Measurements from ENCODE around the gene UPF3B. TPM values are rescaled to one million over a fixed set of nuclear protein-coding genes. Genes with fewer than 3 reads are reported as not detected.

Gene UPF3B
- total and polyA plus RNA-seq, 2 donors (not counting 3 experiments of a cell fraction or from before 2014, with no cell fraction given), result 3.7 to 11.9 TPM

GRCh38 chrX:119880076-119880475 is 27.3 kb upstream of the UPF3B start:
- Histone ChIP-seq H3K27ac (ENCODE audit: insufficient read depth, low read depth, low read length) (no peak overlapping the region), H3K9me3 (replicated peaks; ENCODE audit: control insufficient read depth, insufficient read depth, low read length) (no peaks in the 10 kb centered on the region), H3K9ac (replicated peaks; ENCODE audit: extremely low read depth, insufficient read depth, low read length) (no peak overlapping the region), H2AFZ (ENCODE audit: low read depth, low read length) (no peak overlapping the region), H4K20me1 (replicated peaks; ENCODE audit: control insufficient read depth, extremely low read depth, insufficient read depth, low read length) (no peaks in the 10 kb centered on the region), H3K4me2 (ENCODE audit: insufficient read depth, low read length) (no peak overlapping the region), H3K9me1 (replicated peaks; ENCODE audit: control insufficient read depth, extremely low read depth, insufficient read depth, low read length) (no peaks in the 10 kb centered on the region), H3K27me3 (ENCODE audit: control insufficient read depth in 2 of 2, insufficient read depth in 2 of 2, low read length in 2 of 2) (no peaks in the 10 kb centered on the region), H3K4me1 (ENCODE audit: control insufficient read depth, extremely low read depth, insufficient read depth, low read length) (no peaks in the 10 kb centered on the region), H3K79me2 (ENCODE audit: control insufficient read depth, insufficient read depth, low read length) (no peaks in the 10 kb centered on the region), H3K4me3 (replicated peaks in 1 of 3; ENCODE audit: insufficient read depth in 1 of 3, low read depth in 1 of 3, low read length in 3 of 3) (no peak overlapping the region), H3K36me3 (ENCODE audit: control insufficient read depth in 2 of 2, extremely low read depth in 1 of 2, insufficient read depth in 2 of 2, low read length in 2 of 2) (no peaks in the 10 kb centered on the region)
- ChIA-PET POLR2A (no interaction called here), CTCF (interaction anchor here (0.6 to 1.0 kb wide), 5 partner anchors 27 to 306 kb away, joined by 3 to 4 read pairs (median 3); partner anchors contain the start of gene UPF3B)
- dilution Hi-C loops (cut with MboI; ENCODE audit: extremely low pct_ligation_motif_present, low sequenced_read_pairs), result no loop called here
- no TSS peak for BruUV-seq (replicated peaks)
- TF ChIP-seq POLR2A (IDR thresholded peaks at IDR 0.05; ENCODE audit: low read depth, low read length) (no peak), EZH2 (IDR thresholded peaks at IDR 0.05; ENCODE audit: borderline replicate concordance, low read depth, low read length, severe bottlenecking) (no peak), GATA2 (IDR thresholded peaks at IDR 0.05; ENCODE audit: insufficient read depth, insufficient read length, low read depth, low read length) (no peak), FOS (IDR thresholded peaks at IDR 0.05; ENCODE audit: borderline replicate concordance, insufficient read depth, low read length) (no peak), MYC (IDR thresholded peaks at IDR 0.05; ENCODE audit: low read depth, low read length) (no peak), JUN (IDR thresholded peaks at IDR 0.05; ENCODE audit: borderline replicate concordance, insufficient read depth, insufficient read length, low read depth) (no peak), POLR2AphosphoS5 (IDR thresholded peaks at IDR 0.05; ENCODE audit: insufficient read depth, low read depth, low read length) (no peak), MAX (IDR thresholded peaks at IDR 0.05; ENCODE audit: insufficient read depth, insufficient read length) (no peak), CTCF (IDR thresholded peaks at IDR 0.05; ENCODE audit: extremely low read depth in 1 of 2, insufficient read depth in 1 of 2, low read depth in 1 of 2, low read length in 2 of 2) (no peak)
- FAIRE-seq, result no peak
- intact Hi-C loops (cut with micrococcal nuclease), result loop anchor here (2.0 kb wide), 2 partner anchors 89 to 363 kb away; partner anchors contain the start of gene RPL39
- DNase-seq (ENCODE audit: low read depth, low spot score), result no peak

Measured in endothelial cell of umbilical vein (primary cell).